ENCODE data around the gene EXTL1. TPM values are rescaled to one million over a fixed set of nuclear protein-coding genes. Genes with fewer than 3 reads are reported as not detected.

EXTL1 gene
- total RNA-seq = 4.3 to 7.9 TPM (median 6.4 TPM) in 3 replicates
- long read RNA-seq, full-length matches to known transcripts = 2 of 6 reads
- long read RNA-seq, partial matches to known transcripts = 2 of 6 reads
- long read RNA-seq, other reads (novel, unspliced or antisense) = 2 of 6 reads

GRCh38 chr1:26021647-26022403 lies at the start of gene EXTL1:
TSS of gene EXTL1 (plus strand) at chr1:26021775. CDS start at chr1:26022647, 872 bp downstream.
- peak within 1 kb of the TSS; percentile 84 for H3K4me3 Mint-ChIP-seq (ENCODE audit: unreplicated experiment)
- H3K27ac Mint-ChIP-seq (ENCODE audit: unreplicated experiment) = peak within 1 kb of the TSS; percentile 46
- TF ChIP-seq CTCF (IDR thresholded peaks at IDR 0.05) = no peak
- H3K9me3 Mint-ChIP-seq (ENCODE audit: low read depth) = no peaks in the 10 kb centered on the region
- peaks cover 70% of the 10 kb centered on the region for H3K4me1 Mint-ChIP-seq (ENCODE audit: low read depth)
- H3K27me3 Mint-ChIP-seq (ENCODE audit: low read depth) = no peaks in the 10 kb centered on the region
- DNase-seq (ENCODE audit: low spot score) = no peak
- H3K36me3 Mint-ChIP-seq (ENCODE audit: low read depth) = no peaks in the 10 kb centered on the region

GRCh38 chr1:25971811-25972180 lies 49.8 kb upstream of the EXTL1 start:
- Mint-ChIP-seq H3K9me3 (ENCODE audit: low read depth) (no peaks in the 10 kb centered on the region), H3K36me3 (ENCODE audit: low read depth) (peaks cover 45% of the 10 kb centered on the region), H3K27me3 (ENCODE audit: low read depth) (no peaks in the 10 kb centered on the region), H3K27ac (ENCODE audit: unreplicated experiment) (no peak overlapping the region), H3K4me1 (ENCODE audit: low read depth) (no peaks in the 10 kb centered on the region), H3K4me3 (ENCODE audit: unreplicated experiment) (no peak overlapping the region)
- no peak for DNase-seq (ENCODE audit: low spot score)
- no peak for TF ChIP-seq CTCF (IDR thresholded peaks at IDR 0.05)

GRCh38 chr1:25973610-25974321 lies 47.8 kb upstream of the EXTL1 start:
- no peak for TF ChIP-seq CTCF (IDR thresholded peaks at IDR 0.05)
- H3K4me3 Mint-ChIP-seq (ENCODE audit: unreplicated experiment) = no peak overlapping the region
- H3K36me3 Mint-ChIP-seq (ENCODE audit: low read depth) = peaks cover 33% of the 10 kb centered on the region
- no peak overlapping the region for H3K27ac Mint-ChIP-seq (ENCODE audit: unreplicated experiment)
- H3K9me3 Mint-ChIP-seq (ENCODE audit: low read depth) = no peaks in the 10 kb centered on the region
- no peaks in the 10 kb centered on the region for H3K4me1 Mint-ChIP-seq (ENCODE audit: low read depth)
- no peaks in the 10 kb centered on the region for H3K27me3 Mint-ChIP-seq (ENCODE audit: low read depth)
- no peak for DNase-seq (ENCODE audit: low spot score)

- Mint-ChIP-seq H3K4me3 (ENCODE audit: unreplicated experiment) (no peak overlapping the region), H3K27me3 (ENCODE audit: low read depth) (no peaks in the 10 kb centered on the region), H3K36me3 (ENCODE audit: low read depth) (peaks cover 35% of the 10 kb centered on the region), H3K4me1 (ENCODE audit: low read depth) (no peaks in the 10 kb centered on the region), H3K27ac (ENCODE audit: unreplicated experiment) (no peak overlapping the region), H3K9me3 (ENCODE audit: low read depth) (no peaks in the 10 kb centered on the region)
- TF ChIP-seq CTCF (IDR thresholded peaks at IDR 0.05) = no peak
- DNase-seq (ENCODE audit: low spot score) = no peak
Measured at GRCh38 chr1:25977801-25978200, 43.8 kb upstream of the EXTL1 start.

GRCh38 chr1:25978403-25978802 lies 43.2 kb upstream of the EXTL1 start:
- no peaks in the 10 kb centered on the region for H3K9me3 Mint-ChIP-seq (ENCODE audit: low read depth)
- no peaks in the 10 kb centered on the region for H3K4me1 Mint-ChIP-seq (ENCODE audit: low read depth)
- peaks cover 36% of the 10 kb centered on the region for H3K36me3 Mint-ChIP-seq (ENCODE audit: low read depth)
- no peak overlapping the region for H3K4me3 Mint-ChIP-seq (ENCODE audit: unreplicated experiment)
- no peak for DNase-seq (ENCODE audit: low spot score)
- no peak for TF ChIP-seq CTCF (IDR thresholded peaks at IDR 0.05)
- H3K27ac Mint-ChIP-seq (ENCODE audit: unreplicated experiment) = no peak overlapping the region
- no peaks in the 10 kb centered on the region for H3K27me3 Mint-ChIP-seq (ENCODE audit: low read depth)

Measured in chondrocyte (in vitro differentiated cells).